ENCODE measurements around the gene DNPEP. TPM values are rescaled to one million over a fixed set of nuclear protein-coding genes. Genes with fewer than 3 reads are reported as not detected.
A peak's percentile ranks its signal among the peaks of the same experiment; 100 is the strongest.
"Not testable (repeated sequence)": the region's sequence is repeated elsewhere in the genome, so short reads cannot be mapped to it uniquely, and the experiment has no call there.

Gene DNPEP
- total RNA-seq, 1 donor from 2014 or later, result 50.8 TPM

- Histone ChIP-seq H3K4me3 (ENCODE audit: low read depth, low read length) (no peak overlapping the region), H3K36me3 (ENCODE audit: control insufficient read depth, insufficient read depth, low read length) (no peaks in the 10 kb centered on the region), H3K27me3 (ENCODE audit: control insufficient read depth, insufficient read depth, low read length) (no peaks in the 10 kb centered on the region)
- FAIRE-seq, result no peak
- no peak for TF ChIP-seq CTCF (IDR thresholded peaks at IDR 0.05; ENCODE audit: insufficient read depth, low read length, severe bottlenecking)
- DNase-seq (ENCODE audit: low read depth), result no peak
These were observed 21.9 kb upstream of the DNPEP start for GRCh38 chr2:219409619-219410018.

GRCh38 chr2:219408631-219409030 is 20.9 kb upstream of the DNPEP start:
- FAIRE-seq, result no peak

GRCh38 chr2:219408204-219408603 is 20.5 kb upstream of the DNPEP start:
- no peak overlapping the region for H3K4me3 ChIP-seq (ENCODE audit: low read depth, low read length)
- no peak for TF ChIP-seq CTCF (IDR thresholded peaks at IDR 0.05; ENCODE audit: insufficient read depth, low read length, severe bottlenecking)
- no peaks in the 10 kb centered on the region for H3K36me3 ChIP-seq (ENCODE audit: control insufficient read depth, insufficient read depth, low read length)
- DNase-seq (ENCODE audit: low read depth), result no peak
- no peak for FAIRE-seq
- H3K27me3 ChIP-seq (ENCODE audit: control insufficient read depth, insufficient read depth, low read length), result no peaks in the 10 kb centered on the region

More at GRCh38 chr2:219408631-219409030, 20.9 kb upstream of the DNPEP start:
- H3K4me3 ChIP-seq (ENCODE audit: low read depth, low read length), result no peak overlapping the region
- DNase-seq (ENCODE audit: low read depth), result no peak
- H3K36me3 ChIP-seq (ENCODE audit: control insufficient read depth, insufficient read depth, low read length), result no peaks in the 10 kb centered on the region
- H3K27me3 ChIP-seq (ENCODE audit: control insufficient read depth, insufficient read depth, low read length), result no peaks in the 10 kb centered on the region
- no peak for TF ChIP-seq CTCF (IDR thresholded peaks at IDR 0.05; ENCODE audit: insufficient read depth, low read length, severe bottlenecking)

- DNase-seq (ENCODE audit: low read depth); H3K27me3 ChIP-seq (ENCODE audit: control insufficient read depth, insufficient read depth, low read length); FAIRE-seq; H3K36me3 ChIP-seq (ENCODE audit: control insufficient read depth, insufficient read depth, low read length); H3K4me3 ChIP-seq (ENCODE audit: low read depth, low read length): not testable (repeated sequence)
These were observed 19.6 kb upstream of the DNPEP start for GRCh38 chr2:219407343-219407742.

- FAIRE-seq (peak; percentile 90), DNase-seq (ENCODE audit: low read depth) (peak; percentile 22)
- no peak for TF ChIP-seq CTCF (IDR thresholded peaks at IDR 0.05; ENCODE audit: insufficient read depth, low read length, severe bottlenecking)
These were observed 19.1 kb upstream of the DNPEP start for GRCh38 chr2:219406861-219407230.

GRCh38 chr2:219405958-219406860 is 18.5 kb upstream of the DNPEP start:
- FAIRE-seq, result peak; percentile 36
- Histone ChIP-seq H3K36me3 (ENCODE audit: control insufficient read depth, insufficient read depth, low read length) (no peaks in the 10 kb centered on the region), H3K27me3 (ENCODE audit: control insufficient read depth, insufficient read depth, low read length) (no peaks in the 10 kb centered on the region), H3K4me3 (ENCODE audit: low read depth, low read length) (no peak overlapping the region)
- TF ChIP-seq CTCF (IDR thresholded peaks at IDR 0.05; ENCODE audit: insufficient read depth, low read length, severe bottlenecking), result no peak
- no peak for DNase-seq (ENCODE audit: low read depth)

More at GRCh38 chr2:219406861-219407230, 19.1 kb upstream of the DNPEP start:
- Histone ChIP-seq H3K36me3 (ENCODE audit: control insufficient read depth, insufficient read depth, low read length) (no peaks in the 10 kb centered on the region), H3K27me3 (ENCODE audit: control insufficient read depth, insufficient read depth, low read length) (no peaks in the 10 kb centered on the region), H3K4me3 (ENCODE audit: low read depth, low read length) (no peak overlapping the region)
